Spleen (tissue), 7 donors: ENCODE measurements around the gene HLCS.

Source experiments
- CTCF ChIP-seq, 11 experiments: fragments of 200-600 bp in 7 of 11; fragments of 450-650 bp in 4 of 11; sonication (generic) in 4 of 11; IDR thresholded peaks in 8 of 11; conservative IDR thresholded peaks in 3 of 11; 1 replicate in 7 of 11; 2 replicates in 4 of 11; pipeline versions ENCODE4 v1.4.0 to v1.8.0; 2016 to 2021; ENCODE audit warnings: antibody characterized with exemption in 11 of 11, inconsistent platforms in 4 of 11, mild to moderate bottlenecking in 1 of 11
- POLR2A ChIP-seq, 3 donors: fragments of 450-650 bp; IDR thresholded peaks; one replicate each; pipeline ENCODE4 v1.5.1; 2017; ENCODE audit warnings: antibody characterized with exemption in 3 of 3, mild to moderate bottlenecking in 1 of 3
- POLR2AphosphoS5 ChIP-seq, 3 donors: sonication (generic); formaldehyde crosslinking; IDR thresholded peaks; one replicate each; pipeline ENCODE4 v1.5.1; 2017; ENCODE audit warnings: antibody characterized with exemption in 3 of 3
- donor health status: DM: no; HTN: no; CAD: no; lungs with moderate emphysema.
- donor health status: DM: no; HTN: no; CAD: no.
- donor health status: DM: no; HTN: no; CAD: no.

- TF ChIP-seq CTCF (IDR thresholded peaks at IDR 0.05 in 8 of 11, conservative IDR thresholded peaks at IDR 0.05 in 3 of 11) (no peak), POLR2AphosphoS5 (IDR thresholded peaks at IDR 0.05) (no peak), POLR2A (IDR thresholded peaks at IDR 0.05) (no peak)
Observed at GRCh38 chr21:36703123-36703522, 263.3 kb downstream of the HLCS start.
